Right lobe of liver (tissue), 4 donors: ENCODE data around the gene FAM118B.

Experiments
- CTCF ChIP-seq, 4 donors: fragments of 200-600 bp in 3 of 4; fragments of 450-650 bp in 1 of 4; IDR thresholded peaks; one replicate each; pipeline versions ENCODE4 v1.5.1 to v1.8.0; 2016 to 2022; ENCODE audit warnings: antibody characterized with exemption in 4 of 4, mild to moderate bottlenecking in 2 of 4
- POLR2A ChIP-seq: fragments of 450-650 bp; IDR thresholded peaks from one replicate; pipeline ENCODE4 v1.6.1; 2017; ENCODE audit warnings: antibody characterized with exemption, mild to moderate bottlenecking
- donor health status: DM: no; HTN: no; CAD: no.
- donor health status: DM: no; HTN: no; CAD: no.
- donor health status: DM: no; HTN: yes; CAD: no.

DNA sequence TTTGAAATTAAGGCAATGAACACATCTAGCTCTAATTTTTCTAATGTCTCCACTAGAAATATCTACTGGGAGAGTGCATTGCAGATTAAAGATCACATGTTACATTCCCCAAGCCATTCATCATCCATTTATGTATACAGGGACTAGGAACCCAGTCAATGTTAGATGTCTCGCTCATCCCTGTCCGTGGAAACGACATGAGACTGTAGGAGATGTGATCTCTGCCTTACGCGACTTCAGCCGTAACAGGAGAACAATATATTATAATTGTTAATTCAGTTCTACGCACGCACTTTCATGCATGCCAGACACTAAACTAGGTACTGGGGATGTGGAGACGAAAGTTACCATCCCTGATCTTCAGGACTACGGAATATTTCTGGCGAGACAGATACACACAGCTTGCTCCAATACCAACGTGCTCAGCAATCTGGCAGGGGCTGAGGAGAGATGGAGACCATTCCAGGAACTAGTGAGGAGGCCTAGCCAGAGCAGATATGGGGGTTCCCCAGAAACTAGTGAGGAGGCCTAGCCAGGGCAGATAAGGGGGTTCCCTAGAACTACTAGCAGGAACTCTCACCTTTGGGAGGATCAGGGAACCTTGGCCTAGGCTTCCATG lies 93.0 kb downstream of the FAM118B start:
- no peak for TF ChIP-seq POLR2A
- no peak for TF ChIP-seq CTCF (IDR thresholded peaks at IDR 0.05)
